Measurements from ENCODE around the gene DIP2A.

DNA sequence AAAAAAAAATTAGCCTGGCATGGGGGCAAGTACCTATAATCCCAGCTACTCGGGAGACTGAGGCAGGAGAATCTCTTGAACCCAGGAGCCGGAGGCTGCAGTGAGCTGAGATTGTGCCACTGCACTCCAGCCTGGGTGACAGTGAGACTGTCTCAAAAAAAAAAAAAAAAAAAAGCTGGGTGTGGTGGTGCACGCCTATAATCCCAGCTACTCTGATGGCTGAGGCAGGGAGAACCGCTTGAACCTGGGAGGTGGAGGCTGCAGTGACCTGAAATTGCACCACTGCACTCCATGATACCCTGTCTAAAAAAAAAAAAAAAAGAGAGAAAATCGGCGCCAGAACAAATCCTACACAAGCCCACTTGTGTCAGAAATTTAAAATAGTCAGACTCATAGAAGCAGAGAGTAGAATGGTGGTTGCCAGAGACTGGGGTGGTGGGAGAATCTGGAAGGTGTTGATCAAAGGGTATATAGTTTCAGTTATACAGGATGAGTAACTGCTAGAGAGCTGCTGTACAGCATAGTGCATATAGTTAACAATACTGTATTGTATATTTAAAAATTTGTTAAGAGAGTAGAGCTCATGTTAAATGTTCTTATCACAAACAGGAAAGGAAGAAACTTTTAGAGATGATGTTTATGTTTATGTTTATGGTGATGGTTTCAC is 9.6 kb downstream of the DIP2A start:
- TF ChIP-seq KDM4A (IDR thresholded peaks at IDR 0.05; ENCODE audit: low read depth, low read length, severe bottlenecking), result no peak
- TF ChIP-seq YY1 (IDR thresholded peaks at IDR 0.05; ENCODE audit: low read depth, low read length), result no peak
- TF ChIP-seq TEAD4 (IDR thresholded peaks at IDR 0.05; ENCODE audit: low read depth, low read length), result no peak
- no peak for TF ChIP-seq SP1 (IDR thresholded peaks at IDR 0.05; ENCODE audit: low read depth, low read length)
- TF ChIP-seq, protein P1, sequence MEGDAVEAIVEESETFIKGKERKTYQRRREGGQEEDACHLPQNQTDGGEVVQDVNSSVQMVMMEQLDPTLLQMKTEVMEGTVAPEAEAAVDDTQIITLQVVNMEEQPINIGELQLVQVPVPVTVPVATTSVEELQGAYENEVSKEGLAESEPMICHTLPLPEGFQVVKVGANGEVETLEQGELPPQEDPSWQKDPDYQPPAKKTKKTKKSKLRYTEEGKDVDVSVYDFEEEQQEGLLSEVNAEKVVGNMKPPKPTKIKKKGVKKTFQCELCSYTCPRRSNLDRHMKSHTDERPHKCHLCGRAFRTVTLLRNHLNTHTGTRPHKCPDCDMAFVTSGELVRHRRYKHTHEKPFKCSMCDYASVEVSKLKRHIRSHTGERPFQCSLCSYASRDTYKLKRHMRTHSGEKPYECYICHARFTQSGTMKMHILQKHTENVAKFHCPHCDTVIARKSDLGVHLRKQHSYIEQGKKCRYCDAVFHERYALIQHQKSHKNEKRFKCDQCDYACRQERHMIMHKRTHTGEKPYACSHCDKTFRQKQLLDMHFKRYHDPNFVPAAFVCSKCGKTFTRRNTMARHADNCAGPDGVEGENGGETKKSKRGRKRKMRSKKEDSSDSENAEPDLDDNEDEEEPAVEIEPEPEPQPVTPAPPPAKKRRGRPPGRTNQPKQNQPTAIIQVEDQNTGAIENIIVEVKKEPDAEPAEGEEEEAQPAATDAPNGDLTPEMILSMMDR (IDR thresholded peaks at IDR 0.05; ENCODE audit: control extremely low read depth in 1 of 3, insufficient read depth in 1 of 3, low read depth in 1 of 3, low read length in 3 of 3), result no peak
- no peak for TF ChIP-seq POLR2AphosphoS5 (IDR thresholded peaks at IDR 0.05; ENCODE audit: low read depth, low read length)
- TF ChIP-seq CBX5 (IDR thresholded peaks at IDR 0.05; ENCODE audit: low read depth, low read length), result no peak
- no peak for TF ChIP-seq SAP30 (IDR thresholded peaks at IDR 0.05; ENCODE audit: insufficient read depth, insufficient replicate concordance, low read length)
- TF ChIP-seq NRF1 (IDR thresholded peaks at IDR 0.05; ENCODE audit: low read depth, low read length), result no peak
